HG02840 (cell line): Measurements from ENCODE around the gene ADTRP.

Experiments used
- ATAC-seq: cut with Tn5 transposase; IDR thresholded peaks from one replicate; pipeline ENCODE4 v1.9.1; 2021; ENCODE audit warnings: mild to moderate bottlenecking, moderate library complexity, moderate number of reproducible peaks; ENCODE audit not compliant: unreplicated experiment, low FRiP score

The ADTRP gene

GRCh38 chr6:11729076-11729475, 49.5 kb downstream of the ADTRP start:
- no peak for ATAC-seq

- no peak for ATAC-seq
These were observed 50.3 kb downstream of the ADTRP start for GRCh38 chr6:11727998-11728961.

DNA sequence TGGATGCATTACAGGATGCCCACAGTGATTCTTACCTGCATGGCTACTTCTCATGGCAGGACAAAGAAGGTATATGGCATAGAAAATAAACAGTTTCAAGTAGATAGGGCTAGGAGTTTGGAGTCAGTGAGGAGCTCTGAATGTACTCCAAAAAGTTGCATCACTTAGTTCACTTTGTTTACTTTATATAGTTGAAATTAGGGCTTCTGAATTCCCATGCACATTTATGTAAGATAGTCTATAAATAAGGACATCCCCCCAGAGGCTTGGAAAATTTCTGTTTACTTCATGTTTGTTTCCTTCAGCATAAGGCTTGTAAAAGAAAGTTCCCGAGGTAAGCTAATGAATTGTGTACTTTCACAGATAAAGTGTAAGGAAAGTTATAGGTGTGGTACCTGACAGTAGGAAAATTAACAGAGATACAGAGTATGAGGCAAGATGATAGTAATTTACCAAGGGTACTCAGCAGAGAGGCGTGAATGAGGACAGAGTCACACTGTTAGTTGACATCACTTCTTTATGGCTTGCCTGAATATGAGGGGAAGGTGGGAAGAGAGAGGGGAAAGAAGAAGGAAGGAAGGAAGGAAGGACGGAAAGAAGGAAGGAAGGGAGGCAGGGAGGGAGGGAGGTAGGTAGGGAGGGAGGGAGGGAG, 51.1 kb downstream of the ADTRP start:
- ATAC-seq, result no peak

- no peak for ATAC-seq
These were observed 54.3 kb downstream of the ADTRP start for GRCh38 chr6:11724286-11724685.

DNA sequence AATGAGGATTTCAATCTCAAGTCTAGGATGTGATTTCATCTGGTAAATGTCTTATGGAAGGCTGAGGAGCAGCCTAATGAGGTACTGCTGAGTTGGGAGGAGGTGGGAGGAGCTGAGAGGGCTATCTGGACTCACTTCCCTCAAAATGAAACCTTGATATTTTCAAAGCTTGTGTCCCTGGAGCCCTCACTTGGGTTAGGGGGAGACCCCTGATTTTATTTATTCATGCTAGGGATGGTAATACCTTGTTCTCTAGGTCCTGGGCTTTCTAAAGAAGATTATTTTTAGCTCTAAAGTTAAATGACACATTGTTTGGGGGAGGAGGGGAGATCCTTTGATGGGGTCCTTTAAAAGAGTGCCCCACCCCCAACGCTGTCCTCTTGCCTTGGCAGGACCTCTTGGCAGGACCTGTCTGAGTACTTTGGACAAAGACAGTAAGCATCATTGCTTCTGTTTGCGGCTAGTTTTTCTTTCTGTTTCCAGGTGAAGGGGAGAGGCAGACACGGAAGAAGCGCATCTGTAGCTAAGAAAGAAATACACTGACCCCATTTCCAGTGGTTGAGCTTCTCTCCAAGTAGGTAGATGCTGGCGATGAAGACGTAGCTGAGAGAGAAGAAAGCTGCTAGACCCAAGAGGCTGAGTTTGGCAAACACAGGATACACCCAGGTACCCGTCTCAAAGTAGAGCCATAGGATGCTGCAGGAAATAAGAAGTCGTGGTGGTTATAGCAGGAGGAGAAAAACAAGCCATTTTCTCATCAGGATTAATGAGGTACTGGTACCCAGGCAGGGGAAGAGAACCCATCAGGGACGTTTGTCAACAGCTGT, 55.6 kb downstream of the ADTRP start:
- no peak for ATAC-seq

DNA sequence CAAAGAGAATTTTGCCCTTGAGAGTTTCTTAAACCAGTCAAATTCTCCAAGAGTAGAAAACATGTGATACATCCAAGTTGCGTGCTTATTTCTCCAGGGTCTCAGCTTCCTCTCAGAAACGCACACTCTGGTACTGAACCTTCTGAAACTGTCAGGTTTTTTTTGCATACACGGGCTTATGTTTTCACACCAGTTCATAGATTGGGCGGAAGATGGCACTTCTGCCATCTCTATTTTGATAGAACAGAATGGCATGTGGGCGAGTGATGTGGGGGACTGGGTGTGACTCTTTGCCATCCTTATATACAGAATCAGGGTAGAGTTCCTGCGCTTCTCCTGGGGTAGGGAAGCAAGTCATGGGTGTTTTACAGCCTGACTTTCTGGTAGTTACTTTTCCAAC, 56.4 kb downstream of the ADTRP start:
- ATAC-seq, result no peak

- ATAC-seq, result no peak
These were observed 60.1 kb downstream of the ADTRP start for GRCh38 chr6:11718463-11718862.

DNA sequence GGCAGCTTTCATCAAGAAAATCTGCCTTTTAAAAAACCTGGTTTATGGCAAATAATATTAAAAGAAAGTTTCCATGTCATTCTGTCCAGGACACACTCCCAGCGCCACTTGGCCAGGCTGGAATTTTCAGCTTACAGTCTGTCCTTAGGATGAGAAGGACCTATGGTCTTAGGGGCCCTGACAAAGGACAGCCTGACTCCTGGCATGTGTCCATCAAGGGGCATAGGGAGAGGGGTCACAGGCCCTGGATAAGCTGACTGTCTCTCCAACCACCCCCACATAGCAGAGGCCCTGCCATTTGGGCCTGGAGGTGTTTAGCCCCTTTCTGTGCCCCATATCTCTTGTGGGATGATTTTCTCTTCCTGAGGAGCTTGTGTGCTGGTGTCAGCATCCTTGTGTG, 60.6 kb downstream of the ADTRP start:
- no peak for ATAC-seq

- no peak for ATAC-seq
These were observed 63.8 kb downstream of the ADTRP start for GRCh38 chr6:11714798-11715285.

- peak; percentile 54 for ATAC-seq
These were observed 64.3 kb downstream of the ADTRP start for GRCh38 chr6:11714116-11714797.

DNA sequence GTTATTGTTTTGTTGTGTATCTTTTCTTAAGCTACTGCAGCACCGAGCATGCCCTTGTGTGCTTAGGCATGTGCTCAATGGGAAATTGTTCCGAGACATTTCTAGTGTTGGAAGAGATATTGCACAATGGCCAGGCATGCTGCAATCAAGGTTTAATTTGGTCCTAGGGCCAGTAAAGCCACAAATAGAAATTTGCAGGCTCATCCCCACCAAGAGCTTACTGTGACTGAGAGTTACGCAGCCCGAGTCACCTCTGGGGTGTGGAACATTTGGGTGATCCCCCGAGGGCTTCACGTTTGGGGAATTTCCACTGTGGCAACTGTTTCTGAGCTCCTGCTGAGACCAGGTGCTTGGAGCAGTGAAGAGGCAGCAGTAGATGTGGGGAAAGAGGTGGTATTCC, 65.8 kb downstream of the ADTRP start:
- ATAC-seq, result no peak

DNA sequence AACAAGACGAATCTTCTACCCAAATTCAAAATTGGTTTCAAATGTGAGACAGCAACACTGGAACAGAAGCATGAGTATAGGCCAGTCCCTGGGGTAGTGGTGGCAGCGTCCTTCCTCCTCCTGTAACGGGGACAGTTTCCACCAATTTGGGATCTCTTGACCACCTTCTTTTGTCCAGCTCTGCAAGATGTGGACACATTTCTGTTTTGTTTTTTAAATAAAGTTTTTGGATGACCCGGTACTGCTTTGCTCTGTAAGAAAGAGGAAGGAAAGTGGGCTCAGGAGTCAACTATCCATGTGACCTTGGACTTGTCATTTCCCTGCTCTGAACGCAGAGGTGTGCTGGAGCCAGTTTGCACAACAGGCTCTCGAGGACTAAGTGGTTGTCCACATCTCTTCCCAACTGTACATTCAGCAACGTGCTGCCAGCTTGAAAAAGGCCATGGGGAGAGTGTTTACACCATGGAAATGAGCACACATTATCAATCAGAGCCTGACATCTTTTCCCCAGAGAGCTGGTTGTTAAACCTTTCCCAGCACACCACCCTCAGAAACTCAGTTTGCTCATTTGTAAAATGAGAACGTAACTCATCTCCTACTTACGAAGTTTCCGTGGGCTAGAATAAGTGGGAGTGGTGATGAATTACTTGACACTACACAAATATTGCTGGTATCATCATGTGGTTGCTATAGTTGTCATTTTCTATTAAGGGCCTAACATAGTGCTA, 66.5 kb downstream of the ADTRP start:
- no peak for ATAC-seq

- no peak for ATAC-seq
These were observed 67.3 kb downstream of the ADTRP start for GRCh38 chr6:11711003-11711983.

- no peak for ATAC-seq
These were observed 68.3 kb downstream of the ADTRP start for GRCh38 chr6:11710311-11710761.

DNA sequence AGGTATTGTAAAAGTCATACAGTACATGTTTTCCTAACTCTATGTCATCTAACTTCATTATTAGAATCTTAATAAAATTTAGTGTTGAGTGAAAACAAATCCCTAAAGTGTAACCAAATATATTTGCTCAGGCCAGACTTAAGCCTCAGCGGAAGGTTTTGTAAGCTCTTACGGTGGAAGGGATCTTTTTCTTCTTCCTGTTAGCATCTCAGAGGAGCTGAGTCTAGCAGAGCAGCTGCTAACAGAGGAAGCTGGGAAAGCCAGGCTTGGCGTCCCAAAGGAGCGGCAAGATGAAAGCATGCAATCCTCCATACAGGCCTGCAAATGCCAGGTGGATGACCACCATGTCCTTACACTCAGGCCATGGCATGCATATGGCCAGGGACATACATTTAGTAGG, 72.4 kb downstream of the ADTRP start:
- no peak for ATAC-seq

DNA sequence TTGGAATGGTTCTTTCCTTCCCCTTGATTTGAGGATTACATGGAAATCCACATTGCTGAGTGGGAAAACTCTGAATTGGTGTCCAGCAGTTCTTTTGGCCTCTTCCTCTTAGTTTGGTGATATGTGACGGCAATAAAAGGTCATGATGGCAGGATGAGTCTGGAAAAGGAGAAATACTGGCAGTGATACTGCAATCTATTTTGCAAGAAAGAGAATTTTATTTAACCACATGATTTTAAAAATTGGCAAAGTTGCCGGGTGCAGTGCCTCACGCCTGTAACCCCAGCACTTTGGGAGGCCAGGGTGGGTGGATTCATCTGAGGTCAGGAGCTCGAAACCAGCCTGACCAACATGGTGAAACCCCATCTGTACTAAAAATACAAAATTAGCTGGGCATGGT, 73.1 kb downstream of the ADTRP start:
- no peak for ATAC-seq

DNA sequence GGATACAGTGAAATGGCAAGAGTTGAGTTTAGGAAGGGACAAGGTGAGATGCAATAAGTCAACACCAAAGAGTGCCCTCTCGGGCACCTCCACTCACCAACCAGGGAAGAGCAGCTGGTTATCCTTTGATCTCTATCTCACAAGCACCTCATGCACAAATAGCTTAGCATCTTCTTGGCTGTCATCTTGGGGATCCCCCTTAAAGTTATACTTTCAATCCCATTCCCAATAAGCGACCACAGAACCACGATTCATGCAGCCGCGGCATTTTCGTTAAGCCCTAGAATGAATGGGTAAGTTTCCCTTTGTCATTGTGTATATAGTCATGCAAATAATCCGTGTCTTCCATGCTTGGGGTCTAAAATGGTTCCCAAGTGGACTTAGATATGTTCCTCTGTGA, 73.5 kb downstream of the ADTRP start:
- no peak for ATAC-seq

GRCh38 chr6:11703725-11704124, 74.9 kb downstream of the ADTRP start:
- no peak for ATAC-seq
